Mesendoderm (in vitro differentiated cells): ENCODE data around the gene ANGPTL8.

Experiments used
- DNase-seq: peaks from one replicate; pipeline ENCODE4 v3.0.0; 2013
- H2AK5ac ChIP-seq: 2 replicates; pipeline ENCODE4 v1.6.1; 2013; ENCODE audit warnings: low read length, inconsistent platforms
- H2BK120ac ChIP-seq: 2 replicates; pipeline ENCODE4 v1.6.1; 2013; ENCODE audit warnings: low read depth, mild to moderate bottlenecking, low read length, moderate library complexity, mixed read lengths
- H2BK15ac ChIP-seq: replicated peaks from 2 replicates; pipeline ENCODE4 v1.6.1; 2013; ENCODE audit warnings: low read depth, mild to moderate bottlenecking, moderate library complexity
- H2BK5ac ChIP-seq: 2 replicates; pipeline ENCODE4 v1.6.1; 2013; ENCODE audit warnings: low read length, inconsistent platforms
- H3K18ac ChIP-seq: 2 replicates; pipeline ENCODE4 v1.6.1; 2013; ENCODE audit warnings: mild to moderate bottlenecking, low read length, mixed read lengths
- H3K23ac ChIP-seq: one replicate; pipeline ENCODE4 v1.6.1; 2013; ENCODE audit warnings: low read length
- H3K27ac ChIP-seq: 2 replicates; pipeline ENCODE4 v1.5.1; 2013; ENCODE audit warnings: low read depth, mild to moderate bottlenecking, inconsistent platforms, low read length, moderate library complexity
- H3K27me3 ChIP-seq: 2 replicates; pipeline ENCODE4 v1.6.1; 2013; ENCODE audit warnings: low read length, control low read depth, mild to moderate bottlenecking, inconsistent platforms; ENCODE audit not compliant: insufficient read depth, poor library complexity
- H3K36me3 ChIP-seq: 2 replicates; pipeline ENCODE4 v1.6.1; 2013; ENCODE audit warnings: low read length, inconsistent platforms; ENCODE audit not compliant: control insufficient read depth, insufficient read depth
- H3K4ac ChIP-seq: one replicate; pipeline ENCODE4 v1.6.1; 2013; ENCODE audit warnings: low read depth, mild to moderate bottlenecking, low read length, moderate library complexity
- H3K4me1 ChIP-seq: 2 replicates; pipeline ENCODE4 v1.6.1; 2013; ENCODE audit warnings: low read depth, low read length, inconsistent platforms; ENCODE audit not compliant: control insufficient read depth
- H3K4me2 ChIP-seq: 2 replicates; pipeline ENCODE4 v1.6.1; 2013; ENCODE audit warnings: low read length
- H3K4me3 ChIP-seq: 2 replicates; pipeline ENCODE4 v1.5.1; 2013; ENCODE audit warnings: mild to moderate bottlenecking, low read length
- H3K56ac ChIP-seq: one replicate; pipeline ENCODE4 v1.6.1; 2013; ENCODE audit warnings: low read length
- H3K79me1 ChIP-seq: 2 replicates; pipeline ENCODE4 v1.6.1; 2013; ENCODE audit warnings: low read length, inconsistent platforms
- H3K79me2 ChIP-seq: 2 replicates; pipeline ENCODE4 v1.6.1; 2013; ENCODE audit warnings: mild to moderate bottlenecking, low read length; ENCODE audit not compliant: control insufficient read depth, insufficient read depth
- H3K9ac ChIP-seq: 2 replicates; pipeline ENCODE4 v1.6.1; 2013; ENCODE audit warnings: low read length, inconsistent platforms
- H4K5ac ChIP-seq: one replicate; pipeline ENCODE4 v1.6.1; 2013; ENCODE audit warnings: low read length
- H4K8ac ChIP-seq: one replicate; pipeline ENCODE4 v1.6.1; 2013; ENCODE audit warnings: low read depth, mild to moderate bottlenecking, control low read depth, low read length, moderate library complexity
- WGBS: extraction: QIAGEN DNeasy Blood & Tissue Kit; methylation state at CpG from one replicate; pipeline ENCODE4 v1.1.7; 2013; ENCODE audit warnings: low lambda C conversion rate, missing lambda C conversion rate; ENCODE audit not compliant: insufficient coverage; ENCODE audit errors: extremely low coverage; 5-methylcytosine and 5-hydroxymethylcytosine counted together

The ANGPTL8 gene

GRCh38 chr19:11242864-11243797 lies 3.7 kb downstream of the ANGPTL8 start:
- WGBS = no CpG with 5 or more reads among the region's 48 CpGs
- no peak overlapping the region for H4K8ac ChIP-seq
- no peaks in the 10 kb centered on the region for H3K36me3 ChIP-seq
- no peak overlapping the region for H2AK5ac ChIP-seq
- no peak overlapping the region for H4K5ac ChIP-seq
- peak overlapping the region; percentile 67 for H3K56ac ChIP-seq
- H3K18ac ChIP-seq = no peak overlapping the region
- no peaks in the 10 kb centered on the region for H3K4me1 ChIP-seq
- H3K79me2 ChIP-seq = no peaks in the 10 kb centered on the region
- H3K4me2 ChIP-seq = peak overlapping the region; percentile 64
- H3K9ac ChIP-seq = peak overlapping the region; percentile 53
- H2BK5ac ChIP-seq = no peak overlapping the region
- peak overlapping the region; percentile 45 for H3K23ac ChIP-seq
- H2BK15ac ChIP-seq = no peak overlapping the region
- no peak overlapping the region for H3K27ac ChIP-seq
- no peak overlapping the region for H3K4ac ChIP-seq
- no peaks in the 10 kb centered on the region for H3K79me1 ChIP-seq
- no peak overlapping the region for H2BK120ac ChIP-seq
- DNase-seq = peak; percentile 85
- no peak overlapping the region for H3K4me3 ChIP-seq
- no peaks in the 10 kb centered on the region for H3K27me3 ChIP-seq

DNA sequence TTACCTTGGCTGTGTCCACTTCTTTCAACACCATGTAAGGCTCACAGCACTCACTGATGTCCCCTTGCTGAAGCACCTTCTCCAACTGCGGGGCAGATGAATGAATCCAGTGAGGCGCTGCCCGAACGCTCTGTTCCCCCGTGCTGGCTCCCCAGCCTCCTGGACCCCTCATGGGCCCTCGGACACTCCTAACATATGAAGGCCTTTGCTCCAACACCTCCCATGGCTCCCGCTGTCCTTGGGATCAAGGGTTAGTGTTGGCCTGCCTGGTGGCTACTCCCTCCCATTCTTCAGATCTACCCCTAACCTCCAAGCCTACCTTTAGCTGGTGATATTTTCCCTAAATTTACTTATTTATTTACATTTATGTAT lies 4.4 kb downstream of the ANGPTL8 start:
- Histone ChIP-seq H4K8ac (no peak overlapping the region), H3K79me2 (no peaks in the 10 kb centered on the region), H2BK15ac (no peak overlapping the region), H3K4ac (no peak overlapping the region), H3K27ac (no peak overlapping the region), H3K79me1 (no peaks in the 10 kb centered on the region), H3K4me2 (no peak overlapping the region), H3K9ac (peak overlapping the region; percentile 53), H3K36me3 (no peaks in the 10 kb centered on the region), H4K5ac (no peak overlapping the region), H2BK5ac (no peak overlapping the region), H3K27me3 (no peaks in the 10 kb centered on the region), H3K4me3 (no peak overlapping the region), H3K23ac (no peak overlapping the region), H3K18ac (no peak overlapping the region), H2AK5ac (no peak overlapping the region), H2BK120ac (no peak overlapping the region), H3K56ac (peak overlapping the region; percentile 67), H3K4me1 (no peaks in the 10 kb centered on the region)
- no CpG with 5 or more reads among the region's 7 CpGs for WGBS
- no peak for DNase-seq

DNA sequence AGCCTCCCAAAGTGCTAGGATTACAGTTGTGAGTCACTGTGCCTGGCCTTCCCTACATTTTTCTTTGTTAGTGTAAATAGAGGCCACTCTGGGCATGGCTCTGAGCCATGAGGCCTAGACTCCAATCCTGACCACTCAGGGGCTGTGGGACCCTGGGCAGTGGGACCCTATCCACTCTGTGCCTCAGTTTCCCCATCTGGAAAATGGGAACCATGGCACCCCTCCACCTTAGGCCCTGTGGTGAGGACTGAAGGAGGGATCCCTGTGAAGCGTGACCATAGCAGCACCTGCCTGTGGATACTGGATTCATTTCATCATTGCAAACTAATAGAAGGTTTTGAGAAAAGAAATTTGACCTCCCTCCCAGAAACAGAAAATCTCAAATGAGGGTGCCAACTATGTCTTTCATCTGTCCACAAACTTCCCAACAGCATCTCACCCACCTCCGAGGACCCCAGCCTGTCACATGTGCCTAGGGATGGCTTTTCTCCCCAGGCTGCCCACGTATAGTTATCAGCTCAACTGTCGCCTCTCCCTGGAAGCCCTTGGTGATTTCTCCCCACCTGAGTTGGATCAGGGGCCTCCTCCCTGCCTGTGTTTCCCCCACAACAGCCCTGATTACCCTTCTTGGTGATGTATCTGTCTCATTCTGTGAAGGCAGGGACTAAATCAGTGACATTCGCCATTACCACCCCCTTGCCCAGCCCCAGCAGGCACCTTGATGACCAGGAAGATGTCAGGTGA lies 5.6 kb downstream of the ANGPTL8 start:
- WGBS = no CpG with 5 or more reads among the region's 5 CpGs
- Histone ChIP-seq H4K8ac (no peak overlapping the region), H3K4ac (no peak overlapping the region), H4K5ac (no peak overlapping the region), H3K9ac (no peak overlapping the region), H3K79me1 (no peaks in the 10 kb centered on the region), H3K23ac (no peak overlapping the region), H3K4me2 (no peak overlapping the region), H3K4me1 (no peaks in the 10 kb centered on the region), H2BK5ac (no peak overlapping the region), H2BK120ac (no peak overlapping the region), H2AK5ac (no peak overlapping the region), H2BK15ac (no peak overlapping the region), H3K27me3 (no peaks in the 10 kb centered on the region), H3K36me3 (no peaks in the 10 kb centered on the region), H3K4me3 (no peak overlapping the region), H3K79me2 (no peaks in the 10 kb centered on the region), H3K18ac (no peak overlapping the region), H3K56ac (no peak overlapping the region), H3K27ac (no peak overlapping the region)
- no peak for DNase-seq

DNA sequence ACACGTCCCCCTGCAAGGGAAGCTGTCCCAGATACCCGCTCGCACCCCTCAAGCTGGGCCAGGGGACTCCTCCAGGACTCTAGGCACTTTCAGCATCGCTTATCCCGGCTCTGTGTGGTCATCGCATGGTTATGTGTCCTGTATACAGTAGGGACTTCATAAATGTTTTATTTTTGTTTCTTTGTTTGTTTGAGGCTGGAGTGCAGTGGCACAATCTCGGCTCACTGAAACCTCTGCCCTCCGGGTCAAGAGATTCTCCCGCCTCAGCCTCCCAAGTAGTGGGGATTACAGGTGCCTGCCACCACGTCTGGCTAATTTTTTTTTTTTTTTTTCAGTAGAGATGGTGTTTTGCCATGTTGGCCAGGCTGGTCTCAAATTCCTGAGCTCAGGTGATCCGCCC lies 7.5 kb downstream of the ANGPTL8 start:
- H2AK5ac ChIP-seq = no peak overlapping the region
- H4K5ac ChIP-seq = no peak overlapping the region
- H3K27ac ChIP-seq = no peak overlapping the region
- H2BK15ac ChIP-seq = no peak overlapping the region
- H3K36me3 ChIP-seq = peaks cover 2% of the 10 kb centered on the region
- H3K4ac ChIP-seq = no peak overlapping the region
- no peak overlapping the region for H2BK120ac ChIP-seq
- DNase-seq = no peak
- no peaks in the 10 kb centered on the region for H3K79me2 ChIP-seq
- no peaks in the 10 kb centered on the region for H3K79me1 ChIP-seq
- H3K27me3 ChIP-seq = no peaks in the 10 kb centered on the region
- H4K8ac ChIP-seq = no peak overlapping the region
- no peak overlapping the region for H3K4me3 ChIP-seq
- H3K4me1 ChIP-seq = no peaks in the 10 kb centered on the region
- H3K18ac ChIP-seq = no peak overlapping the region
- H2BK5ac ChIP-seq = no peak overlapping the region
- no peak overlapping the region for H3K9ac ChIP-seq
- no peak overlapping the region for H3K23ac ChIP-seq
- no peak overlapping the region for H3K4me2 ChIP-seq
- no CpG with 5 or more reads among the region's 11 CpGs for WGBS
- H3K56ac ChIP-seq = no peak overlapping the region

GRCh38 chr19:11247391-11247790 lies 8.0 kb downstream of the ANGPTL8 start:
- H2BK5ac ChIP-seq = no peak overlapping the region
- WGBS = no CpG with 5 or more reads among the region's 10 CpGs
- H3K27ac ChIP-seq = no peak overlapping the region
- no peak overlapping the region for H2BK15ac ChIP-seq
- H3K36me3 ChIP-seq = peaks cover 2% of the 10 kb centered on the region
- H3K56ac ChIP-seq = no peak overlapping the region
- H3K79me2 ChIP-seq = no peaks in the 10 kb centered on the region
- no peak overlapping the region for H3K4me3 ChIP-seq
- H3K23ac ChIP-seq = no peak overlapping the region
- H3K79me1 ChIP-seq = no peaks in the 10 kb centered on the region
- no peak overlapping the region for H3K9ac ChIP-seq
- no peak overlapping the region for H3K4ac ChIP-seq
- no peak overlapping the region for H4K5ac ChIP-seq
- H4K8ac ChIP-seq = no peak overlapping the region
- H3K4me1 ChIP-seq = no peaks in the 10 kb centered on the region
- no peak overlapping the region for H3K18ac ChIP-seq
- DNase-seq = no peak
- H3K27me3 ChIP-seq = no peaks in the 10 kb centered on the region
- H2AK5ac ChIP-seq = no peak overlapping the region
- no peak overlapping the region for H2BK120ac ChIP-seq
- no peak overlapping the region for H3K4me2 ChIP-seq
